Activated CD4-positive, alpha-beta memory T cell treated with anti-CD3 and anti-CD28 coated beads for 36 hours (primary cell): Measurements from ENCODE around the gene ACR. TPM values are rescaled to one million over a fixed set of nuclear protein-coding genes. Genes with fewer than 3 reads are reported as not detected.
"Not testable (repeated sequence)": the region's sequence is repeated elsewhere in the genome, so short reads cannot be mapped to it uniquely, and the experiment has no call there.

ENCODE experiments used
- CTCF ChIA-PET: fragments of 350-600 bp; sonication (Branson Sonifier 250); formaldehyde crosslinking; loops from one replicate; lab custom pipeline; 2021; ENCODE audit warnings: antibody characterized with exemption, inconsistent platforms; lab: Charles Lee
- POLR2A ChIA-PET: fragments of 350-600 bp; sonication (Branson Sonifier 250); formaldehyde crosslinking; loops from one replicate; lab custom pipeline; 2021; ENCODE audit warnings: antibody characterized with exemption; lab: Charles Lee
- DNase-seq: peaks from one replicate; pipeline ENCODE4 v3.0.0-alpha.2; 2020
- H3K27ac Mint-ChIP-seq: one replicate; pipeline ENCODE4 v1.8.0; 2021; ENCODE audit warnings: mixed read lengths
- H3K27me3 Mint-ChIP-seq: one replicate; pipeline ENCODE4 v1.8.0; 2021; ENCODE audit warnings: mixed read lengths
- H3K36me3 Mint-ChIP-seq: one replicate; pipeline ENCODE4 v1.8.0; 2021; ENCODE audit warnings: mixed read lengths
- H3K4me1 Mint-ChIP-seq: one replicate; pipeline ENCODE4 v1.8.0; 2021; ENCODE audit warnings: low read depth, mixed read lengths
- H3K4me3 Mint-ChIP-seq: one replicate; pipeline ENCODE4 v1.8.0; 2021; ENCODE audit warnings: mild to moderate bottlenecking, mixed read lengths
- H3K9me3 Mint-ChIP-seq: one replicate; pipeline ENCODE4 v1.8.0; 2021; ENCODE audit warnings: mixed read lengths
- intact Hi-C: fragments of 100-400 bp; cut with micrococcal nuclease; formaldehyde crosslinking; loops from one replicate; pipeline ENCODE4 v1.15.1; 2023
- total RNA-seq, 2 experiments: library from RNA; stranded (reverse); gene quantifications; one replicate each; pipeline ENCODE4 v1.2.3, GENCODE V29; 2021

ACR gene
- total RNA-seq, 2 experiments from 2014 or later = not detected

DNA sequence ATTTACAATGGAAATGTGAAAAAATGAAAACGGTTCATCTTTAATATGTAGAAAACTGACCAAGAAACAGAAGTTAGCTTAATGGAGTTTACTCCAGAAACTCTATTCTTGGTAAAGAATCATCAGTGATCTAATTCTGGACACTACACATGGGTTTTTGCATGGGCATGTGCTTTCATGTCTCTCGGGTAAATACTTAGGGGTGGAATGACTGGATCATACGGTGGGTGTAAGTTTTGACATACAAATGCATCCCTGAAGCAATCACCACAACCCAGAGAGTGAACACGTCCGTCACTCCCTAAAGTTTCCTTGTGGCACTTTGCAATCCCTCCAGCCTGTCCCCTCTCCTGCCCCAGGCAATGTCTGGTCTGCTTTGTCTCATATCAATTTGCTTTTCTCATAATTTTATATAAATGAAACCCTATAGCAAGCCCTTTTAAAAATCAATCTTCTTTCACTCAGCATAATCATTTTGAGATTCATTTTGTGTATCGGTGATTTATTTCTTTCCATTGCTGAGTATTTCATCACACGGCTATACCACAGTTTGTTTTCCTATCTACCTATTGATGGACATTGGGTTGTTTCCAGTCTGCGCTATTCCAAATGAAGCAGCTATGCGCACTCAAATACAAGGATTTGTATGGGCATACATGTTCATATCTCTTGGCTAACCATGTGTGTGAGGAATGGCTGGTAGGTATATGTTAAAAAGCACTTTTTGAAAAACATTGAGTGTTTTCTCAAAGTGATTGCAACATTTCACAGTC is 11.5 kb downstream of the ACR start:
- CTCF ChIA-PET, POLR2A ChIA-PET: not testable (repeated sequence)

DNA sequence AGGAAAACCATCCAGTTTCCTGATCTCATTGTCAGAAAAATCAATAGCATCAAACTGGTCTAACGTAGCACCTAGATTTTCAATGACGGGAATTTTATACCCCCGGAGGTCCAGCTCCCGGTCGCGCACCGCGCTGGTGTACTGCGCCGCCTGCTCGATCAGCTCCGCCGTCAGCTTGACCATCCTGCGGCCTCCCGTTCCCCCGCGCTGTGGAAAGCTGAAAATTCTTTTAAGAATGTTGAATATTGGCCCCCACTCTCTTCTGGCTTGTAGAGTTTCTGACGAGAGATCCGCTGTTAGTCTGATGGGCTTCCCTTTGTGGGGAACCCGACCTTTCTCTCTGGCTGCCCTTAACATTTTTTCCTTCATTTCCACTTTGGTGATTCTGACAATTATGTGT is 17.2 kb downstream of the ACR start:
- H3K36me3 Mint-ChIP-seq, H3K27me3 Mint-ChIP-seq, H3K27ac Mint-ChIP-seq, DNase-seq, H3K9me3 Mint-ChIP-seq, CTCF ChIA-PET, POLR2A ChIA-PET, intact Hi-C loops: not testable (repeated sequence)
- Mint-ChIP-seq H3K4me3 (peak overlapping the region; percentile 26), H3K4me1 (peaks cover 13% of the 10 kb centered on the region)

More for the DNA sequence above, 11.5 kb downstream of the ACR start:
- H3K36me3 Mint-ChIP-seq, H3K27me3 Mint-ChIP-seq, H3K4me3 Mint-ChIP-seq, DNase-seq, H3K9me3 Mint-ChIP-seq, intact Hi-C loops, H3K4me1 Mint-ChIP-seq, H3K27ac Mint-ChIP-seq: not testable (repeated sequence)

GRCh38 chr22:50756406-50756805 is 18.4 kb downstream of the ACR start:
- POLR2A ChIA-PET, H3K27me3 Mint-ChIP-seq, H3K27ac Mint-ChIP-seq, H3K9me3 Mint-ChIP-seq, intact Hi-C loops, DNase-seq, H3K36me3 Mint-ChIP-seq: not testable (repeated sequence)
- CTCF ChIA-PET = interaction anchor here (1.1 kb wide), 1 partner anchor 54 kb away, joined by 3 read pairs; no protein-coding TSS in a partner anchor
- H3K4me3 Mint-ChIP-seq = peak overlapping the region; percentile 88
- peaks cover 13% of the 10 kb centered on the region for H3K4me1 Mint-ChIP-seq

GRCh38 chr22:50756949-50757491 is 19.0 kb downstream of the ACR start:
- intact Hi-C loops, POLR2A ChIA-PET, H3K9me3 Mint-ChIP-seq, H3K27me3 Mint-ChIP-seq, H3K36me3 Mint-ChIP-seq: not testable (repeated sequence)
- CTCF ChIA-PET = interaction anchor here (0.6 to 1.1 kb wide), 4 partner anchors 54 to 105 kb away, joined by 3 to 4 read pairs (median 3); no protein-coding TSS in a partner anchor
- DNase-seq = peak; percentile 72
- peak overlapping the region; percentile 88 for H3K4me3 Mint-ChIP-seq
- peaks cover 13% of the 10 kb centered on the region for H3K4me1 Mint-ChIP-seq
- H3K27ac Mint-ChIP-seq = peak overlapping the region; percentile 66

- H3K9me3 Mint-ChIP-seq, H3K27me3 Mint-ChIP-seq, DNase-seq, CTCF ChIA-PET, H3K27ac Mint-ChIP-seq, POLR2A ChIA-PET, H3K36me3 Mint-ChIP-seq, H3K4me3 Mint-ChIP-seq, intact Hi-C loops: not testable (repeated sequence)
- peaks cover 13% of the 10 kb centered on the region for H3K4me1 Mint-ChIP-seq
These were observed 21.8 kb downstream of the ACR start for GRCh38 chr22:50759597-50760341.

- POLR2A ChIA-PET, intact Hi-C loops, H3K4me3 Mint-ChIP-seq, H3K27ac Mint-ChIP-seq, DNase-seq, H3K36me3 Mint-ChIP-seq, H3K9me3 Mint-ChIP-seq, H3K27me3 Mint-ChIP-seq, H3K4me1 Mint-ChIP-seq, CTCF ChIA-PET: not testable (repeated sequence)
These were observed 23.8 kb downstream of the ACR start for GRCh38 chr22:50761829-50762228.

DNA sequence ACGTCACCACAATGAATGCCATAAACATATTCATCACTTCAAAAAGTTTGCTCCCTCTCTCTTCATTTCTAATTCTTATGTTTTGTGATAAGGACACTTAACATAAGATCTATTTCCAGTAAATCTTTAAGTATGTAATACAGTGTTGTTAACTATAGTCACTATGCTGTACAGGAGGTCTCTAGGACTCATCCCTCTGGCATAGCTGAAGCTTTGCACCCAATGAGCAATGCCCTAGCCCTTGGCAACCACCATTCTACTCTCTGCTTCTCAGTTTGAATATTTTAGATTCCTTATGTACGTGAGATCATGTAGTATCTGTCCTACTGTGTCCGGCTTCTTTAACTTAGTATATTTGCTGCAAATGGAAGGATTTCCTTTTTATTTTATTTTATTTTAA is 26.3 kb downstream of the ACR start:
- CTCF ChIA-PET, H3K9me3 Mint-ChIP-seq, H3K4me1 Mint-ChIP-seq, H3K4me3 Mint-ChIP-seq, DNase-seq, POLR2A ChIA-PET, intact Hi-C loops, H3K36me3 Mint-ChIP-seq, H3K27ac Mint-ChIP-seq, H3K27me3 Mint-ChIP-seq: not testable (repeated sequence)

- CTCF ChIA-PET, H3K27me3 Mint-ChIP-seq, H3K4me1 Mint-ChIP-seq, H3K27ac Mint-ChIP-seq, POLR2A ChIA-PET, H3K36me3 Mint-ChIP-seq, H3K4me3 Mint-ChIP-seq, intact Hi-C loops, H3K9me3 Mint-ChIP-seq: not testable (repeated sequence)
- peak; percentile 15 for DNase-seq
These were observed 37.1 kb downstream of the ACR start for GRCh38 chr22:50775132-50775531.

GRCh38 chr22:50777631-50778030 is 39.6 kb downstream of the ACR start:
- H3K4me3 Mint-ChIP-seq, DNase-seq, intact Hi-C loops, CTCF ChIA-PET, H3K9me3 Mint-ChIP-seq, H3K27ac Mint-ChIP-seq, POLR2A ChIA-PET, H3K4me1 Mint-ChIP-seq, H3K36me3 Mint-ChIP-seq, H3K27me3 Mint-ChIP-seq: not testable (repeated sequence)

GRCh38 chr22:50780244-50780643 is 42.2 kb downstream of the ACR start:
- H3K27me3 Mint-ChIP-seq, H3K4me3 Mint-ChIP-seq, POLR2A ChIA-PET, CTCF ChIA-PET, H3K9me3 Mint-ChIP-seq, H3K36me3 Mint-ChIP-seq, intact Hi-C loops, H3K4me1 Mint-ChIP-seq, H3K27ac Mint-ChIP-seq: not testable (repeated sequence)
- peak; percentile 38 for DNase-seq

DNA sequence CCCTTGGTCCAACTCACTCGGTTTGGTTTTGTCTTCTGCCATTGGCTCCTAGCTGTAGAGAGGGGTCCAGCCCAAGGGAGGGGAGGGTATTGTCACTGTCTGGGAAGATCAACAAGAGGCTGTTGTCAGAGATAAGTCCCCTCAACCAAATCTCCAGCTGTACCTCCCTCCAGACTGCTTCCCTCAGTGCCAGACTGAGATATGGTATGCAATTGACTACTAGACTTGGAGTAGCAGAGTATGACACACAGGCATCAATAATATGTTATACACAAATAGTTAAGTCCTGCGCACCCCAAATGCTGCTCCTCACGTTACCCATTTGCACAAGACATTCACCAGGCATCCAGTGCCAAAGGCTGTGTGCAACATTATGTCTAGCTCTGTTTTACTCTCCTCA is 44.2 kb downstream of the ACR start:
- H3K4me3 Mint-ChIP-seq = peak overlapping the region; percentile 54
- H3K27me3 Mint-ChIP-seq, H3K9me3 Mint-ChIP-seq, H3K27ac Mint-ChIP-seq, H3K36me3 Mint-ChIP-seq, H3K4me1 Mint-ChIP-seq, CTCF ChIA-PET, POLR2A ChIA-PET, intact Hi-C loops, DNase-seq: not testable (repeated sequence)

- H3K4me1 Mint-ChIP-seq, intact Hi-C loops, H3K27me3 Mint-ChIP-seq, H3K36me3 Mint-ChIP-seq, CTCF ChIA-PET, H3K9me3 Mint-ChIP-seq, POLR2A ChIA-PET: not testable (repeated sequence)
- Mint-ChIP-seq H3K27ac (peak within 1 kb of the TSS; percentile 23), H3K4me3 (peak within 1 kb of the TSS; percentile 81)
- peak; percentile 92 for DNase-seq
These were observed 45.3 kb downstream of the ACR start, which contains the start of gene RABL2B for GRCh38 chr22:50783033-50783879. Gene RABL2B (minus strand): TSS chr22:50783636. CDS start chr22:50782294, 1,342 bp downstream.
